GM10248 (cell line): Measurements from ENCODE around the gene SLC27A2.

ENCODE experiments used
- CTCF ChIA-PET: fragments of 300-600 bp; sonication (Branson Sonifier 250); formaldehyde crosslinking; extraction: SDS; loops from one replicate; lab custom pipeline; 2021; ENCODE audit warnings: antibody characterized with exemption; lab: Yijun Ruan, JAX
- POLR2A ChIA-PET: fragments of 350-650 bp; sonication (Branson Sonifier 250); formaldehyde crosslinking; extraction: SDS; loops from one replicate; lab custom pipeline; 2020; ENCODE audit warnings: antibody characterized with exemption; lab: Yijun Ruan, JAX
- DNase-seq: peaks from one replicate; pipeline ENCODE4 v3.0.0; 2012; ENCODE audit errors: extremely low spot score
- TF ChIP-seq, protein P1 (sequence below): IDR thresholded peaks from 2 replicates; pipeline ENCODE4 v1.5.1; 2012; ENCODE audit warnings: mild to moderate bottlenecking, low read depth; ENCODE audit errors: extremely low read depth, missing control alignments, control extremely low read depth

Gene SLC27A2

GRCh38 chr15:50222181-50222580, 40.2 kb downstream of the SLC27A2 start:
- POLR2A ChIA-PET = no interaction called here
- TF ChIP-seq, protein P1, sequence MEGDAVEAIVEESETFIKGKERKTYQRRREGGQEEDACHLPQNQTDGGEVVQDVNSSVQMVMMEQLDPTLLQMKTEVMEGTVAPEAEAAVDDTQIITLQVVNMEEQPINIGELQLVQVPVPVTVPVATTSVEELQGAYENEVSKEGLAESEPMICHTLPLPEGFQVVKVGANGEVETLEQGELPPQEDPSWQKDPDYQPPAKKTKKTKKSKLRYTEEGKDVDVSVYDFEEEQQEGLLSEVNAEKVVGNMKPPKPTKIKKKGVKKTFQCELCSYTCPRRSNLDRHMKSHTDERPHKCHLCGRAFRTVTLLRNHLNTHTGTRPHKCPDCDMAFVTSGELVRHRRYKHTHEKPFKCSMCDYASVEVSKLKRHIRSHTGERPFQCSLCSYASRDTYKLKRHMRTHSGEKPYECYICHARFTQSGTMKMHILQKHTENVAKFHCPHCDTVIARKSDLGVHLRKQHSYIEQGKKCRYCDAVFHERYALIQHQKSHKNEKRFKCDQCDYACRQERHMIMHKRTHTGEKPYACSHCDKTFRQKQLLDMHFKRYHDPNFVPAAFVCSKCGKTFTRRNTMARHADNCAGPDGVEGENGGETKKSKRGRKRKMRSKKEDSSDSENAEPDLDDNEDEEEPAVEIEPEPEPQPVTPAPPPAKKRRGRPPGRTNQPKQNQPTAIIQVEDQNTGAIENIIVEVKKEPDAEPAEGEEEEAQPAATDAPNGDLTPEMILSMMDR = no peak
- no peak for DNase-seq
- CTCF ChIA-PET = no interaction called here

- DNase-seq = no peak
Observed at GRCh38 chr15:50224606-50225005, 42.6 kb downstream of the SLC27A2 start.

DNA sequence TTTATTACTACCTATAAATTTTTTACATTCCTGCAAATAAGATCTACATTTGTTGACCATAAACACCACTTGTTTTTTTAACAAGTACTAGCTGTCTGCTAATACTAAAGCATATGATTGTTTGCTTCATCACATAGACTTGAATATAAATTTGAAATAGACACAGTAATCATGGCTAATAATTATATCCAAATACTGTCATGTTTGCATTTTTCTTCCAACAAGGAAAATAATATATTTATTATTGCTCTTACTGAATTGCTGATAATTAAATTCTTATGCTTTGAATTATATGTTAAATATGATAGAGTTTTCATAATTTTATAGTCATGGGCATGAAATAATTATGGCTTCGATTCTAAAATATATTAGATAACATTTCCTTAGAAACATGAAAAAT, 43.1 kb downstream of the SLC27A2 start:
- no peak for DNase-seq
- TF ChIP-seq, protein P1 = no peak
- CTCF ChIA-PET = no interaction called here
- POLR2A ChIA-PET = no interaction called here

More at GRCh38 chr15:50224606-50225005, 42.6 kb downstream of the SLC27A2 start:
- POLR2A ChIA-PET = no interaction called here
- TF ChIP-seq, protein P1 = no peak
- CTCF ChIA-PET = no interaction called here

GRCh38 chr15:50225938-50226337, 43.9 kb downstream of the SLC27A2 start:
- no peak for DNase-seq
- ChIA-PET POLR2A (no interaction called here), CTCF (interaction anchor here (0.9 kb wide), 1 partner anchor 18 kb away, joined by 4 read pairs; no protein-coding TSS in a partner anchor)
- TF ChIP-seq, protein P1 = no peak

DNA sequence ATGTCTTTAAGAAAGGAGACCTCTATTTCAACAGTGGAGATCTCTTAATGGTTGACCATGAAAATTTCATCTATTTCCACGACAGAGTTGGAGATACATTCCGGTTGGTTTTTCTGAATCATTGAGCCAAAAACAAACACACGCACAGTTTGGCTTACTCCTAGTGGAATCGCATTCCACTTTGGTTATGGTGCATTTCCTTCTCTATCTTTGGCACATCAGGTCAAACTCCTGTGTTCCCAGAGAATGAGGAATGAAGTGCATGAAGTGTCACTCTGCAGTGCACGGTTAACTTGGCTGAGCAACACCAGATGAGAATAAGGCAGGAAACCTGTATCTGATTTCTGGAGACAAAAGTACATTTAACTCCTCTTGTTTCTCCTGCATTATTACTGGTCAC, 45.1 kb downstream of the SLC27A2 start:
- ChIA-PET POLR2A (no interaction called here), CTCF (no interaction called here)
- TF ChIP-seq, protein P1 = no peak
- no peak for DNase-seq

GRCh38 chr15:50228866-50229265, 46.9 kb downstream of the SLC27A2 start:
- TF ChIP-seq, protein P1 = no peak
- DNase-seq = no peak
- ChIA-PET POLR2A (no interaction called here), CTCF (interaction anchor here (1.0 kb wide), 1 partner anchor 46 kb away, joined by 3 read pairs; no protein-coding TSS in a partner anchor)

DNA sequence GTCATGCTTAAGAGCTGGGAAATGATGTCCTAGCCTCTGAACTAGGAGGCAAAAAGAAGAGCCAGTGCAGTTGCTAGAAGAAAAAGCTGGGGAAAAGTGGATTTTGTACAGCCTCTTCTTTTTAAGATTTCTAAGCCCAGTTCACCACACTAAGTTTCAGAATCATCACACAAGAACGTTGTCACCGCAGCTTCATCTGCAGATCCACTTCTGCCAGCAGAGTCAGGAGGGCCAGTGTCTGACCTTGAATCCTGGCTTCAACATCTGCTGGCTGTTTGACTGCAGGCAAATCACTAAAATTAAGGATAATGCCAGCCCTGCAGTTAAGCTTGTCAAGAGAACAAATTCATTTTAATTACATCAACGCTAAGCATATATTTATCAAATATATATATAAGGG, 47.3 kb downstream of the SLC27A2 start:
- ChIA-PET POLR2A (no interaction called here), CTCF (interaction anchor here (1.0 kb wide), 1 partner anchor 47 kb away, joined by 3 read pairs; no protein-coding TSS in a partner anchor)
- DNase-seq = no peak
- TF ChIP-seq, protein P1 = no peak
